Bronchial epithelial cell (primary cell): ENCODE data around the gene RARG. TPM values are rescaled to one million over a fixed set of nuclear protein-coding genes. Genes with fewer than 3 reads are reported as not detected.

Experiments used
- DNase-seq: peaks from one replicate; pipeline ENCODE4 v3.0.0-alpha.2; 2010; ENCODE audit warnings: low read depth
- FAIRE-seq: peaks from 2 replicates; lab custom pipeline; 2011; peaks lifted over from hg19 to GRCh38; lab: Jason Lieb, UNC
- H3K27me3 ChIP-seq: 2 replicates; pipeline ENCODE4 v1.5.1; 2011; ENCODE audit warnings: low read length; ENCODE audit not compliant: control insufficient read depth, insufficient read depth
- H3K36me3 ChIP-seq: 2 replicates; pipeline ENCODE4 v1.5.1; 2011; ENCODE audit warnings: low read length; ENCODE audit not compliant: control insufficient read depth, insufficient read depth
- H3K4me3 ChIP-seq: 2 replicates; pipeline ENCODE4 v1.5.1; 2011; ENCODE audit warnings: mild to moderate bottlenecking, low read depth, low read length, control low read depth
- CTCF ChIP-seq: IDR thresholded peaks from 2 replicates; pipeline ENCODE4 v1.5.1; 2011; ENCODE audit warnings: mild to moderate bottlenecking, moderate library complexity, low read length, control low read depth, inconsistent platforms; ENCODE audit not compliant: insufficient read depth, severe bottlenecking
- total RNA-seq: library from RNA; depleted of rRNA; stranded (reverse); fragments of >200 nt; gene quantifications from 2 replicates; pipeline ENCODE4 v1.2.1, GENCODE V29; 2014

The RARG gene
- total RNA-seq, 1 donor from 2014 or later = 24.7 TPM

- FAIRE-seq (no peak), DNase-seq (no peak)
- H3K4me3 ChIP-seq = no peak overlapping the region
- H3K27me3 ChIP-seq = no peaks in the 10 kb centered on the region
- TF ChIP-seq CTCF = no peak
- H3K36me3 ChIP-seq = peaks cover 10% of the 10 kb centered on the region
These were observed 1.7 kb upstream of the RARG start for GRCh38 chr12:53233671-53234121.

GRCh38 chr12:53232646-53233461, 845 bp upstream of the RARG start:
- Histone ChIP-seq H3K4me3 (peak overlapping the region; percentile 93), H3K36me3 (peaks cover 10% of the 10 kb centered on the region), H3K27me3 (no peaks in the 10 kb centered on the region)
- peak; percentile 75 for DNase-seq
- no peak for FAIRE-seq
- TF ChIP-seq CTCF = no peak

- no peak for DNase-seq
- Histone ChIP-seq H3K27me3 (no peaks in the 10 kb centered on the region), H3K4me3 (peak overlapping the region; percentile 93), H3K36me3 (peaks cover 17% of the 10 kb centered on the region)
- TF ChIP-seq CTCF = no peak
- no peak for FAIRE-seq
These were observed 413 bp downstream of the RARG start for GRCh38 chr12:53231671-53231920.

DNA sequence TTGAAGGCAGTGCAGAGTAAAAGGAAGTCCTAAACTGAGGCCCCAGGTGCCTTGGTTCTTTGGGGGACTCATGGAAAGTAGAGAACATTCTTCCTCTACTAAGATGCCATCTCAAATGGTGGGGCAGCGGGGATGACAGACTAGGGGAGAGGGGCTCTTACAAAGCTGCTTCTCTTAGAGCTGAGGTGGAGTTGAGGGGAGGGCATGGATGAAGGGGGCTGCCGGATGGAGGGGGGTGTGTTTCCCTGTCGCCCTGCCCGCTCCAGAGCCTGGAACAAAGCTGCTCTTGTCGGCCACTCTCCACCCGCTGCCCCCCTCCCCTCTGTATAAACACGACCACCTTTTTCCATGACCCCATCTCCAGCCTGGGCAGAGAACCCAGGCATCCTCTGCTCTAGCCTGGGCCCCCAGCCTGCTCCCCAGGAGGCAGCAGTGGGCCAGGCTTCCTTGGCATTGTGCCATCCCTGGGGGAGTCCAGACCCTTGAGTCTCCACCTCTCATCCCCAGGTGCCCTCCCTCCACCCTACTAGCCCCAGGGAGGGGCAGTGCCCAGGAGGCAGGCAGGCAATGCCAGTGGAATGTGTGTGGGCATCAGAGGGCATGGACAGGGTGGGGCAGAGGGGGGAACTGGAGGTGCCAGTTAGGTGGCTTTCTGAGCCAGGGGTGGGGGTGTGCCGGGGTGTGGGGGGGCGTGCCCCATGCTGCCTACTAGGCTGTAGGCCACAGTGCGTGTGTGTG, 1.7 kb downstream of the RARG start:
- DNase-seq (peak; percentile 73), FAIRE-seq (no peak)

GRCh38 chr12:53229454-53229853, 2.6 kb downstream of the RARG start:
- Histone ChIP-seq H3K36me3 (peaks cover 22% of the 10 kb centered on the region), H3K4me3 (peak overlapping the region; percentile 93), H3K27me3 (no peaks in the 10 kb centered on the region)
- TF ChIP-seq CTCF = no peak
- DNase-seq (no peak), FAIRE-seq (no peak)

More for the DNA sequence above, 1.7 kb downstream of the RARG start:
- peaks cover 18% of the 10 kb centered on the region for H3K36me3 ChIP-seq
- TF ChIP-seq CTCF = no peak
- peak overlapping the region; percentile 93 for H3K4me3 ChIP-seq
- no peaks in the 10 kb centered on the region for H3K27me3 ChIP-seq
